Activated CD8-positive, alpha-beta memory T cell treated with anti-CD3 and anti-CD28 coated beads, Interleukin-2, amount 50 U/mL, for 4 hours (primary cell): ENCODE measurements around the gene OR5L2.
"Not testable (repeated sequence)": the region's sequence is repeated elsewhere in the genome, so short reads cannot be mapped to it uniquely, and the experiment has no call there.

Source experiments
- DNase-seq: peaks from one replicate; pipeline ENCODE4 v3.0.0-alpha.2; 2020

OR5L2 gene

GRCh38 chr11:55826919-55827318, at the start of gene OR5L2:
Gene OR5L2, plus strand, starts transcription at chr11:55827219. Its CDS starts 0 bp downstream, at chr11:55827219.
- no peak for DNase-seq

- DNase-seq, result no peak
These were observed 35.4 kb upstream of the OR5L2 start for GRCh38 chr11:55791606-55792005.

DNA sequence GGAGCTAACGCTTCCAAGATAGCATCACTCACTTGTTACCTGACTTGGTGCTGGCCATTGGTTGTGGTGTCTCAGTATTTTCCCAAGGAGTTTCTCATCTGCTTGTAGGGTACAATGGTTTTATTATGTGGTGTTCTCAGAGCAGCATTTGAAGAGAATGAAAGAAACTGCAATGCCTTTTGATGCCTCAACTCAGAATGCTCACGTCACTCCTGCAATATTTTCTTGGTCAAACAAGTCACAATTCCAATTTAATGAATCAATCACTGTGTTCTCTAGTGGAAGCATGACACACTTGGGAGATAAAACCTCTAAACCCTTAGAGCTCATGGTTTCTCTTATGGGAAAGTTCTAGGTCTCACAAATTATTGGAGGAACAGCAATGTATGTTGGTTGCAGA, 33.7 kb upstream of the OR5L2 start:
- no peak for DNase-seq

GRCh38 chr11:55795256-55795655, 31.8 kb upstream of the OR5L2 start, which contains the start of gene OR5D14:
Gene OR5D14, plus strand, starts transcription at chr11:55795556. Its CDS starts 0 bp downstream, at chr11:55795556.
- DNase-seq, result no peak

- no peak for DNase-seq
These were observed 20.8 kb upstream of the OR5L2 start for GRCh38 chr11:55806248-55806647.

DNA sequence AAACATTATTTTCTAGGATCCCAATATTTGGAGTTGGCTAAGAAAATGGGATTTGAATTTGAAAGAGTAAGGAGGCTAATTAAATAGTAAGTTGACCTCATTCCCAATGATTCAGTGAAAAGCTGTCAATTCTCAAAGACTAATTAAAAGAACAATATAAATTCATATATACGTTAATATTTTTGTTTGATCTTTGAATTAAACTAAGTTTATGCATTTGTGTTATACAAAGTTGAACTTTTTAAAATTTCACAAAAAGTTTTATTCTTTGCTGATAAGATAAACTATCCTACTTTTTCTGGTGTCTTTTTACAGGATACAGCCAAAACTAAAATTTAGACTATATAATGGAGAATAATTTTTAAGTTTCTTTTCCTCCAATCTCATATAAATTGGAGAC, 16.0 kb upstream of the OR5L2 start, which contains the start of gene OR5L1:
Gene OR5L1, plus strand, starts transcription at position 301 of the 400 bp plus-strand sequence. CDS start 100 bp downstream, outside the sequence.
- DNase-seq, result no peak

DNA sequence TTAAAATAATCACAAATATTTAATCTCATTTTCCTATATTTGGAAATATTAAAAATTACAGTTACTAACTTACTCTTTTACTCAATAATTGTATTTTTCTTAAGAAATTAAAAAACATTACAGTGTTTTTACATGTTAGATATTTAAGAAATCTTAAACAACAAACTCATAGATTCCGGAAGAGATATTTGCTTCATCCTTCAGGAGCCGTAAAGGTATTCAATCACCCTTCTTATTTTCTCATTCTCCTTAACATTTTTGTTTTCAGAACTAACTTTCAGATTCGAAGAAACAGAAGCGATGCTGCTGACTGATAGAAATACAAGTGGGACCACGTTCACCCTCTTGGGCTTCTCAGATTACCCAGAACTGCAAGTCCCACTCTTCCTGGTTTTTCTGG, 7.7 kb upstream of the OR5L2 start, which contains the start of gene OR5D18:
Gene OR5D18, plus strand, starts transcription at position 301 of the 400 bp plus-strand sequence. Its CDS starts 0 bp downstream, at position 301.
- no peak for DNase-seq

DNA sequence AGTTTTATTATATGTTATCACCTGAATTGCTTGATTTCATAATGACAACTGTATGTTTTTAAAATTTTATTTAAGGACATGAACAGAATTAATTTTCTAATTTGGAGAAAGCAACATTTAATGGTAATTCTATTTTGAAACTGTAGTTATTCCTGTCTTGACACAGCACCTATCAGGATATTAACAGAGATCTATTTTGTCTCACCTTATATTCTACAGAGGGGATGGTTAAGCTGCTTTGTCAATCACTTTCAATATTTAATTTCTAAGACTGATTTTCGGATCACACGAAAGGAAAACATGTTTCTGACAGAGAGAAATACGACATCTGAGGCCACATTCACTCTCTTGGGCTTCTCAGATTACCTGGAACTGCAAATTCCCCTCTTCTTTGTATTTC, 11.4 kb downstream of the OR5L2 start, which contains the start of gene OR5D16:
Gene OR5D16, plus strand, starts transcription at position 301 of the 400 bp plus-strand sequence. Its CDS starts 0 bp downstream, at position 301.
- DNase-seq, result no peak

DNA sequence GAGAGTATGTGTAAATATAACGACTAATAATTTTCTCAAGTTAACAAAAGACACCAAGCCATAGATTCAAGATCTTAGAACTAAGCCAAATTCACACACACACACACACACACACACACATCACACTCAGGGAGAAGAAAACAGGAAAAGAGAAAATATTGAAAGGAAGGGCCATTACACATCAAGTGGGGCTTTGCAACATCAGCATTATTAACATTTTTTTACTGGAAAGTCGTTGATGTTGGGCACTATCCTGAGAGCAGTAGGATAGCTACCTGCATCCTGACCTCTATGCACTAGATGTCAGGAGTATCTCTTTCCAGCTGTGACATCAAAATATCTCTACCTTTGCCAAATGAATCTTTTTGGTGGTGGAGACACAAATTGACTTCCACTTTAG, 20.4 kb downstream of the OR5L2 start:
- no peak for DNase-seq

- no peak for DNase-seq
These were observed 22.0 kb downstream of the OR5L2 start for GRCh38 chr11:55849037-55849436.

DNA sequence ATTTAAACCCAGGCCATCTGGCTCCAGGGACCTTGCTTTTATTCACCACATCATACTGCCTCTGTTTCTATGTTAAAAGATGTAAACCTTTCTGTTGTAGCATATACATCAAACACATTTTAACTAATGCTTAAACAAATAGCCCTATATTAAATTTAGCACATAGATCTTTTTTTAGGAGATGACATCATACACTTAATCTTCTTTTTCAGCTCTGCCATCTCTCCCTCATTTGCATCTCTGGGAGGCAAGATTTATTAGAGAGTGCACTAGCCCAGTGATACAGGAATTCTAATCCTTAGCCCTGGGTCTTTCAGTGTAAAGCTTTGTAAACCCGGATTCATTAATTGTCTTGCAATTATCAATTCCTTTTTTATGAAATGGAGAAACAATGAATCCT, 25.1 kb downstream of the OR5L2 start:
- DNase-seq, result no peak

- DNase-seq, result no peak
These were observed 27.7 kb downstream of the OR5L2 start for GRCh38 chr11:55854704-55855103.

- not testable (repeated sequence) for DNase-seq
These were observed 40.3 kb downstream of the OR5L2 start for GRCh38 chr11:55867354-55867753.

GRCh38 chr11:55872731-55873130, 45.7 kb downstream of the OR5L2 start:
- not testable (repeated sequence) for DNase-seq

- DNase-seq, result not testable (repeated sequence)
These were observed 46.1 kb downstream of the OR5L2 start for GRCh38 chr11:55873146-55873545.
